ENCODE data around the gene COX8C. TPM values are rescaled to one million over a fixed set of nuclear protein-coding genes. Genes with fewer than 3 reads are reported as not detected.

COX8C gene
- total RNA-seq, 3 donors from 2014 or later (not counting 1 experiment from before 2014, with no cell fraction given) = not detected

DNA sequence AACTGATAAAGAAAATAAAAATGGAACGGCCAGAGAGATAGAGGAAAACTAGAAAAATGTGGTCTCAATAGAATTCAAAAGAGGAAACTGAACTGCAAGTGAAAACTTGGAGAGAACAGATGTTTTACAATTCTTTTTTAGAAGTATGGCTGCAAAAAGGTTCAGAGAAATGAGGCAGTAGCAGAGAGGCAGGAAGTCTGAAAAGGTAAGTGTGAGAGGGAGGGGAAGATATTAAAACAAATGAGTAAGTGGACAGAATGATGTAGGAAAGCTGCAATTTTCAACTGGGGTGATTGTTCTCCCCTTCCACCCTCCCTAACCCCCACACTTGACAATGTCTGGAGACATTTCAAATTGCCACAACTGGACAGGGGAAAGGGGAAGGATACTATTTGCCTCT lies 27.0 kb upstream of the COX8C start:
- Histone ChIP-seq H3K36me3 (ENCODE audit: control insufficient read depth, insufficient read depth, low read length) (peaks cover 2% of the 10 kb centered on the region), H3K27me3 (ENCODE audit: control insufficient read depth, insufficient read depth, low read length) (no peaks in the 10 kb centered on the region), H3K9me3 (ENCODE audit: control insufficient read depth, insufficient read depth, low read length) (no peaks in the 10 kb centered on the region), H3K4me1 (ENCODE audit: control insufficient read depth, insufficient read depth, low read length) (no peaks in the 10 kb centered on the region), H3K27ac (ENCODE audit: low read length) (no peak overlapping the region), H3K4me3 (ENCODE audit: low read length) (no peak overlapping the region)
- Mint-ChIP-seq H3K27ac (peak overlapping the region in 1 of 2 donors; percentile 51), H3K27me3 (ENCODE audit: low read depth in 2 of 2) (no peaks in the 10 kb centered on the region), H3K36me3 (no peaks in the 10 kb centered on the region), H3K9me3 (no peaks in the 10 kb centered on the region), H3K4me1 (peaks cover 53 to 61% of the 10 kb centered on the region in 2 donors), H3K4me3 (no peak overlapping the region)
- DNase-seq = no peak
- intact Hi-C loops (cut with micrococcal nuclease) = no loop called here
- ATAC-seq = no peak
- WGBS (ENCODE audit: insufficient coverage) = 7% methylated on average over 1 of the region's 1 CpG
- TF ChIP-seq, protein P1, sequence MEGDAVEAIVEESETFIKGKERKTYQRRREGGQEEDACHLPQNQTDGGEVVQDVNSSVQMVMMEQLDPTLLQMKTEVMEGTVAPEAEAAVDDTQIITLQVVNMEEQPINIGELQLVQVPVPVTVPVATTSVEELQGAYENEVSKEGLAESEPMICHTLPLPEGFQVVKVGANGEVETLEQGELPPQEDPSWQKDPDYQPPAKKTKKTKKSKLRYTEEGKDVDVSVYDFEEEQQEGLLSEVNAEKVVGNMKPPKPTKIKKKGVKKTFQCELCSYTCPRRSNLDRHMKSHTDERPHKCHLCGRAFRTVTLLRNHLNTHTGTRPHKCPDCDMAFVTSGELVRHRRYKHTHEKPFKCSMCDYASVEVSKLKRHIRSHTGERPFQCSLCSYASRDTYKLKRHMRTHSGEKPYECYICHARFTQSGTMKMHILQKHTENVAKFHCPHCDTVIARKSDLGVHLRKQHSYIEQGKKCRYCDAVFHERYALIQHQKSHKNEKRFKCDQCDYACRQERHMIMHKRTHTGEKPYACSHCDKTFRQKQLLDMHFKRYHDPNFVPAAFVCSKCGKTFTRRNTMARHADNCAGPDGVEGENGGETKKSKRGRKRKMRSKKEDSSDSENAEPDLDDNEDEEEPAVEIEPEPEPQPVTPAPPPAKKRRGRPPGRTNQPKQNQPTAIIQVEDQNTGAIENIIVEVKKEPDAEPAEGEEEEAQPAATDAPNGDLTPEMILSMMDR (IDR thresholded peaks at IDR 0.05) = no peak

- H3K27me3 ChIP-seq (ENCODE audit: control insufficient read depth, insufficient read depth, low read length) = no peaks in the 10 kb centered on the region
These were observed 26.5 kb upstream of the COX8C start for GRCh38 chr14:93320489-93320888.

GRCh38 chr14:93322929-93323599 lies 23.9 kb upstream of the COX8C start:
- no peaks in the 10 kb centered on the region for H3K9me3 ChIP-seq (ENCODE audit: control insufficient read depth, insufficient read depth, low read length)
- H3K9me3 Mint-ChIP-seq = no peaks in the 10 kb centered on the region
- no peak overlapping the region for H3K4me3 Mint-ChIP-seq
- TF ChIP-seq, protein P1 (IDR thresholded peaks at IDR 0.05) = no peak
- H3K4me1 Mint-ChIP-seq = peaks cover 52 to 57% of the 10 kb centered on the region in 2 donors
- ATAC-seq = no peak
- 94% methylated on average over 2 of the region's 5 CpGs for WGBS (ENCODE audit: insufficient coverage)
- no peak overlapping the region for H3K4me3 ChIP-seq (ENCODE audit: low read length)
- peaks cover 2% of the 10 kb centered on the region for H3K36me3 ChIP-seq (ENCODE audit: control insufficient read depth, insufficient read depth, low read length)
- no peaks in the 10 kb centered on the region for H3K36me3 Mint-ChIP-seq
- H3K27me3 Mint-ChIP-seq (ENCODE audit: low read depth in 2 of 2) = no peaks in the 10 kb centered on the region
- no peak overlapping the region for H3K27ac Mint-ChIP-seq
- DNase-seq = no peak
- intact Hi-C loops (cut with micrococcal nuclease) = no loop called here
- H3K4me1 ChIP-seq (ENCODE audit: control insufficient read depth, insufficient read depth, low read length) = no peaks in the 10 kb centered on the region
- H3K27ac ChIP-seq (ENCODE audit: low read length) = no peak overlapping the region
- no peaks in the 10 kb centered on the region for H3K27me3 ChIP-seq (ENCODE audit: control insufficient read depth, insufficient read depth, low read length)

More at GRCh38 chr14:93320489-93320888, 26.5 kb upstream of the COX8C start:
- no peak for DNase-seq
- Mint-ChIP-seq H3K4me1 (peaks cover 53 to 61% of the 10 kb centered on the region in 2 donors), H3K4me3 (no peak overlapping the region), H3K27ac (peak overlapping the region in 1 of 2 donors; percentile 51), H3K27me3 (ENCODE audit: low read depth in 2 of 2) (no peaks in the 10 kb centered on the region), H3K9me3 (no peaks in the 10 kb centered on the region), H3K36me3 (no peaks in the 10 kb centered on the region)
- no peak overlapping the region for H3K4me3 ChIP-seq (ENCODE audit: low read length)
- no peaks in the 10 kb centered on the region for H3K4me1 ChIP-seq (ENCODE audit: control insufficient read depth, insufficient read depth, low read length)
- peaks cover 2% of the 10 kb centered on the region for H3K36me3 ChIP-seq (ENCODE audit: control insufficient read depth, insufficient read depth, low read length)
- intact Hi-C loops (cut with micrococcal nuclease) = no loop called here
- H3K27ac ChIP-seq (ENCODE audit: low read length) = no peak overlapping the region
- TF ChIP-seq, protein P1 (IDR thresholded peaks at IDR 0.05) = no peak
- ATAC-seq = no peak
- no peaks in the 10 kb centered on the region for H3K9me3 ChIP-seq (ENCODE audit: control insufficient read depth, insufficient read depth, low read length)
